ENCODE data around the gene KIAA0825. TPM values are rescaled to one million over a fixed set of nuclear protein-coding genes. Genes with fewer than 3 reads are reported as not detected.

Gene KIAA0825
- total RNA-seq, 1 experiment from 2014 or later, result 1.3 TPM

DNA sequence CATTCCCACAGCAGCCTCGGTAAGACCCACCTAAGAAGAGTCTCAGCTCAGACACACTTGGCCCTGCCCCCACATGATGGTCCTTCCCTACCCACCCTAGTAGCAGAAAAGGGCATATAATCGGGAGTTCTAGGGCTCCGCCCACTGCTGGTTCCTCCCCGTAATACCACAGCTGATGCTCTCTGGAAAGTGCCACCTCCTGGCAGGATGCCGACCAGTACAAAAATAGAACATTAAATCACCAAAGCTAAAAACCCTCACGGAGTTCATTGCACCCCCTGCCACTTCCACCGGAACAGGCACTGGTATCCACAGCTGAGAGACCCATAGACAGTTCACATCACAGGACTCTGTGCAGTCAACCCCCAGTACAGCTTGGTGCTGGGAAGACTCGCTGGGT is 271.3 kb downstream of the KIAA0825 start:
- Mint-ChIP-seq H3K36me3 (peaks cover 91% of the 10 kb centered on the region), H3K4me1 (peaks cover 42% of the 10 kb centered on the region), H3K27ac (no peak overlapping the region; the same call in 1 of the 2 replicates), H3K9me3 (peaks cover 73% of the 10 kb centered on the region), H3K27me3 (ENCODE audit: low read depth) (peaks cover 2% of the 10 kb centered on the region; the same call in 1 of the 2 replicates), H3K4me3 (no peak overlapping the region)
- ATAC-seq, result peak; percentile 32
- no peak for DNase-seq (ENCODE audit: low spot score)
- ChIA-PET POLR2A (no interaction called here), CTCF (no interaction called here)
- TF ChIP-seq NR1H2 (CRISPR knock-in tag; IDR thresholded peaks at IDR 0.05) (no peak), GTF2I (CRISPR knock-in tag; conservative IDR thresholded peaks at IDR 0.05) (no peak), JAZF1 (CRISPR knock-in tag; IDR thresholded peaks at IDR 0.05) (no peak), ATF1 (CRISPR knock-in tag; IDR thresholded peaks at IDR 0.05) (no peak), ESRRA (CRISPR knock-in tag; IDR thresholded peaks at IDR 0.05; ENCODE audit: borderline replicate concordance) (no peak), MYBL2 (CRISPR knock-in tag; IDR thresholded peaks at IDR 0.05) (no peak)
- TF ChIP-seq, protein P1, sequence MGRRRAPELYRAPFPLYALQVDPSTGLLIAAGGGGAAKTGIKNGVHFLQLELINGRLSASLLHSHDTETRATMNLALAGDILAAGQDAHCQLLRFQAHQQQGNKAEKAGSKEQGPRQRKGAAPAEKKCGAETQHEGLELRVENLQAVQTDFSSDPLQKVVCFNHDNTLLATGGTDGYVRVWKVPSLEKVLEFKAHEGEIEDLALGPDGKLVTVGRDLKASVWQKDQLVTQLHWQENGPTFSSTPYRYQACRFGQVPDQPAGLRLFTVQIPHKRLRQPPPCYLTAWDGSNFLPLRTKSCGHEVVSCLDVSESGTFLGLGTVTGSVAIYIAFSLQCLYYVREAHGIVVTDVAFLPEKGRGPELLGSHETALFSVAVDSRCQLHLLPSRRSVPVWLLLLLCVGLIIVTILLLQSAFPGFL (CRISPR knock-in tag; IDR thresholded peaks at IDR 0.05; ENCODE audit: borderline replicate concordance), result no peak
- TF ChIP-seq, protein P2, sequence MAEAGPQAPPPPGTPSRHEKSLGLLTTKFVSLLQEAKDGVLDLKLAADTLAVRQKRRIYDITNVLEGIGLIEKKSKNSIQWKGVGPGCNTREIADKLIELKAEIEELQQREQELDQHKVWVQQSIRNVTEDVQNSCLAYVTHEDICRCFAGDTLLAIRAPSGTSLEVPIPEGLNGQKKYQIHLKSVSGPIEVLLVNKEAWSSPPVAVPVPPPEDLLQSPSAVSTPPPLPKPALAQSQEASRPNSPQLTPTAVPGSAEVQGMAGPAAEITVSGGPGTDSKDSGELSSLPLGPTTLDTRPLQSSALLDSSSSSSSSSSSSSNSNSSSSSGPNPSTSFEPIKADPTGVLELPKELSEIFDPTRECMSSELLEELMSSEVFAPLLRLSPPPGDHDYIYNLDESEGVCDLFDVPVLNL (CRISPR knock-in tag; IDR thresholded peaks at IDR 0.05; ENCODE audit: borderline replicate concordance, low read depth), result no peak

GRCh38 chr5:94345257-94345656 is 273.1 kb downstream of the KIAA0825 start:
- H3K36me3 Mint-ChIP-seq, result peaks cover 79% of the 10 kb centered on the region
- H3K4me1 Mint-ChIP-seq, result peaks cover 25% of the 10 kb centered on the region
- no peak for TF ChIP-seq TEAD4 (CRISPR knock-in tag; IDR thresholded peaks at IDR 0.05)
- TF ChIP-seq MAX (CRISPR knock-in tag; IDR thresholded peaks at IDR 0.05), result no peak
- TF ChIP-seq, protein P3, sequence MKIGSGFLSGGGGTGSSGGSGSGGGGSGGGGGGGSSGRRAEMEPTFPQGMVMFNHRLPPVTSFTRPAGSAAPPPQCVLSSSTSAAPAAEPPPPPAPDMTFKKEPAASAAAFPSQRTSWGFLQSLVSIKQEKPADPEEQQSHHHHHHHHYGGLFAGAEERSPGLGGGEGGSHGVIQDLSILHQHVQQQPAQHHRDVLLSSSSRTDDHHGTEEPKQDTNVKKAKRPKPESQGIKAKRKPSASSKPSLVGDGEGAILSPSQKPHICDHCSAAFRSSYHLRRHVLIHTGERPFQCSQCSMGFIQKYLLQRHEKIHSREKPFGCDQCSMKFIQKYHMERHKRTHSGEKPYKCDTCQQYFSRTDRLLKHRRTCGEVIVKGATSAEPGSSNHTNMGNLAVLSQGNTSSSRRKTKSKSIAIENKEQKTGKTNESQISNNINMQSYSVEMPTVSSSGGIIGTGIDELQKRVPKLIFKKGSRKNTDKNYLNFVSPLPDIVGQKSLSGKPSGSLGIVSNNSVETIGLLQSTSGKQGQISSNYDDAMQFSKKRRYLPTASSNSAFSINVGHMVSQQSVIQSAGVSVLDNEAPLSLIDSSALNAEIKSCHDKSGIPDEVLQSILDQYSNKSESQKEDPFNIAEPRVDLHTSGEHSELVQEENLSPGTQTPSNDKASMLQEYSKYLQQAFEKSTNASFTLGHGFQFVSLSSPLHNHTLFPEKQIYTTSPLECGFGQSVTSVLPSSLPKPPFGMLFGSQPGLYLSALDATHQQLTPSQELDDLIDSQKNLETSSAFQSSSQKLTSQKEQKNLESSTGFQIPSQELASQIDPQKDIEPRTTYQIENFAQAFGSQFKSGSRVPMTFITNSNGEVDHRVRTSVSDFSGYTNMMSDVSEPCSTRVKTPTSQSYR (CRISPR knock-in tag; IDR thresholded peaks at IDR 0.05), result no peak
- no peak for TF ChIP-seq GRHL2 (CRISPR knock-in tag; IDR thresholded peaks at IDR 0.05; ENCODE audit: insufficient replicate concordance, severe bottlenecking)
- TF ChIP-seq, protein P4, sequence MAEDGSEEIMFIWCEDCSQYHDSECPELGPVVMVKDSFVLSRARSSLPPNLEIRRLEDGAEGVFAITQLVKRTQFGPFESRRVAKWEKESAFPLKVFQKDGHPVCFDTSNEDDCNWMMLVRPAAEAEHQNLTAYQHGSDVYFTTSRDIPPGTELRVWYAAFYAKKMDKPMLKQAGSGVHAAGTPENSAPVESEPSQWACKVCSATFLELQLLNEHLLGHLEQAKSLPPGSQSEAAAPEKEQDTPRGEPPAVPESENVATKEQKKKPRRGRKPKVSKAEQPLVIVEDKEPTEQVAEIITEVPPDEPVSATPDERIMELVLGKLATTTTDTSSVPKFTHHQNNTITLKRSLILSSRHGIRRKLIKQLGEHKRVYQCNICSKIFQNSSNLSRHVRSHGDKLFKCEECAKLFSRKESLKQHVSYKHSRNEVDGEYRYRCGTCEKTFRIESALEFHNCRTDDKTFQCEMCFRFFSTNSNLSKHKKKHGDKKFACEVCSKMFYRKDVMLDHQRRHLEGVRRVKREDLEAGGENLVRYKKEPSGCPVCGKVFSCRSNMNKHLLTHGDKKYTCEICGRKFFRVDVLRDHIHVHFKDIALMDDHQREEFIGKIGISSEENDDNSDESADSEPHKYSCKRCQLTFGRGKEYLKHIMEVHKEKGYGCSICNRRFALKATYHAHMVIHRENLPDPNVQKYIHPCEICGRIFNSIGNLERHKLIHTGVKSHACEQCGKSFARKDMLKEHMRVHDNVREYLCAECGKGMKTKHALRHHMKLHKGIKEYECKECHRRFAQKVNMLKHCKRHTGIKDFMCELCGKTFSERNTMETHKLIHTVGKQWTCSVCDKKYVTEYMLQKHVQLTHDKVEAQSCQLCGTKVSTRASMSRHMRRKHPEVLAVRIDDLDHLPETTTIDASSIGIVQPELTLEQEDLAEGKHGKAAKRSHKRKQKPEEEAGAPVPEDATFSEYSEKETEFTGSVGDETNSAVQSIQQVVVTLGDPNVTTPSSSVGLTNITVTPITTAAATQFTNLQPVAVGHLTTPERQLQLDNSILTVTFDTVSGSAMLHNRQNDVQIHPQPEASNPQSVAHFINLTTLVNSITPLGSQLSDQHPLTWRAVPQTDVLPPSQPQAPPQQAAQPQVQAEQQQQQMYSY (CRISPR knock-in tag; IDR thresholded peaks at IDR 0.05), result no peak
- no peak for TF ChIP-seq NR3C1 (CRISPR knock-in tag; conservative IDR thresholded peaks at IDR 0.05; ENCODE audit: low read depth)
- no peak for TF ChIP-seq FOXP1 (CRISPR knock-in tag; IDR thresholded peaks at IDR 0.05; ENCODE audit: borderline replicate concordance)
- no peak for TF ChIP-seq IRF1 (CRISPR knock-in tag; IDR thresholded peaks at IDR 0.05)
- TF ChIP-seq MLX (CRISPR knock-in tag; IDR thresholded peaks at IDR 0.05), result no peak
- TF ChIP-seq SOX15 (CRISPR knock-in tag; IDR thresholded peaks at IDR 0.05), result no peak
- TF ChIP-seq ETV6 (CRISPR knock-in tag; IDR thresholded peaks at IDR 0.05), result no peak
- CTCF ChIA-PET, result interaction anchor here (1.2 kb wide), 1 partner anchor 9 kb away, joined by 3 read pairs; no protein-coding TSS in a partner anchor
- no peak overlapping the region for H3K27ac Mint-ChIP-seq
- no peak overlapping the region for H3K4me3 Mint-ChIP-seq
- peaks cover 64% of the 10 kb centered on the region for H3K9me3 Mint-ChIP-seq
- ATAC-seq (no peak), DNase-seq (ENCODE audit: low spot score) (no peak)
- peaks cover 2% of the 10 kb centered on the region; the same call in 1 of the 2 replicates for H3K27me3 Mint-ChIP-seq (ENCODE audit: low read depth)
- POLR2A ChIA-PET, result no interaction called here
